Esophagus squamous epithelium (tissue), 5 donors: ENCODE data around the gene FOXL1. TPM values are rescaled to one million over a fixed set of nuclear protein-coding genes. Genes with fewer than 3 reads are reported as not detected.

Experiments
- DNase-seq: peaks from one replicate; lab custom pipeline; 2025; lab: John Stamatoyannopoulos, UW
- H3K27ac ChIP-seq, 4 donors: fragments of 200-600 bp; sonication (generic); one replicate each; pipeline ENCODE4 v1.5.1; 2016 to 2019; ENCODE audit warnings: mild to moderate bottlenecking in 1 of 4
- H3K27me3 ChIP-seq, 4 donors: fragments of 200-600 bp; sonication (generic); 1 replicate in 3 of 4; 2 replicates in 1 of 4; pipeline versions ENCODE4 v1.5.1 to v1.6.0; 2017 to 2021; ENCODE audit warnings: antibody characterized with exemption in 1 of 4
- H3K36me3 ChIP-seq, 3 donors: fragments of 200-600 bp; sonication (generic); one replicate each; pipeline ENCODE4 v1.5.1; 2016 to 2019
- H3K4me1 ChIP-seq, 3 donors: fragments of 200-600 bp; sonication (generic); one replicate each; pipeline ENCODE4 v1.5.1; 2017 to 2019
- H3K4me3 ChIP-seq, 4 donors: fragments of 200-600 bp; sonication (generic); 1 replicate in 3 of 4; 2 replicates in 1 of 4; pipeline ENCODE4 v1.5.1; 2016 to 2019; ENCODE audit warnings: mild to moderate bottlenecking in 2 of 4, moderate library complexity in 1 of 4
- H3K9me3 ChIP-seq, 3 donors: fragments of 200-600 bp; sonication (generic); one replicate each; pipeline ENCODE4 v1.5.1; 2016 to 2019
- POLR2A ChIP-seq, 4 donors: fragments of 450-650 bp; IDR thresholded peaks; one replicate each; pipeline ENCODE4 v1.6.1; 2017; ENCODE audit warnings: antibody characterized with exemption in 4 of 4, mild to moderate bottlenecking in 4 of 4, moderate library complexity in 3 of 4
- WGBS, 2 donors: methylation state at CpG; one replicate each; pipeline ENCODE4 v1.1.5; 2018; 5-methylcytosine and 5-hydroxymethylcytosine counted together
- intact Hi-C: fragments of 100-400 bp; cut with DNase I; formaldehyde crosslinking; loops from one replicate; pipeline ENCODE4 v1.15.0; 2022
- total RNA-seq, 4 donors: library from RNA; depleted of rRNA; stranded (reverse); fragments of >200 nt; gene quantifications; one replicate each; pipeline ENCODE4 v1.1.0, GENCODE V29; 2016
- TF ChIP-seq, protein P1 (sequence below), 6 experiments: fragments of 450-650 bp in 4 of 6; fragments of 200-600 bp in 2 of 6; sonication (generic) in 2 of 6; IDR thresholded peaks; one replicate each; pipeline ENCODE4 v1.5.1; 2016 to 2019; ENCODE audit warnings: antibody characterized with exemption in 6 of 6, mild to moderate bottlenecking in 4 of 6, moderate library complexity in 4 of 6
- donor health status: DM: yes; HTN: yes; CAD: no.

FOXL1 gene
- 1 to 10 TPM in 1 of 4 donors, under 1 TPM in 2, not detected in 1; 0.13 to 1.6 (median 0.57) TPM for total RNA-seq

DNA sequence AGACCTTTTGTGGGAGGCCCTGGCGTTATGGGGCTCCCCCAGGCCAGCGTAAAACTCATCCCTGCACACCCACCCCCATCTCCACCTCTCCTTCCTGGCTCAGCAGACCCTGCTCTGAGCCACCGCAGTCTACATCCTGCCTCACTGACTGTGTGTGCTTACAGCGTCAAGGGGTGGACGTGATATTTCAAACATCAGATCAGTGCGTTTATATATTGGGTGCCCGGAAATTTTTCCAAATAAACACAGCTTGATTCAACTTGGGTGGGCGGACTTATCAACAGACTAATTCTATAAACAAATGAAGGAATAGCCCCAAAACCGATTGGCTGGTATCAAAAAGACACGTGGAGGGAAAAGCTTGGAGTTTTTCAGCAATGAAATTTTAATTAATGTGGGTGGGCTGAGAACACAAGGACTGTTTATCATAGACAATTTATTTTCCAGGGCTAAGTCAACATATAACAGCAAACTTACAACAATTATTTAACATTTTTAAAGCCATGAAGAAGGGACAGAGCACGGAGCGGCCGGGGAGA is at the start of gene FOXL1:
Gene FOXL1, plus strand, starts transcription at position 489 of the 539 bp plus-strand sequence. CDS start 175 bp downstream, outside the sequence.
- WGBS, 2 donors: 42 to 73% methylated on average over 13 of the region's 13 CpGs
- DNase-seq: no peak
- H3K4me3 ChIP-seq: peak within 1 kb of the TSS in 2 of 4 donors; percentile 28 to 56
- H3K36me3 ChIP-seq: no peaks in the 10 kb centered on the region
- H3K4me1 ChIP-seq: peaks cover 7 to 36% (median 13%) of the 10 kb centered on the region in 3 donors
- no peaks in the 10 kb centered on the region for H3K9me3 ChIP-seq
- TF ChIP-seq POLR2A (IDR thresholded peaks at IDR 0.05): no peak
- TF ChIP-seq, protein P1, sequence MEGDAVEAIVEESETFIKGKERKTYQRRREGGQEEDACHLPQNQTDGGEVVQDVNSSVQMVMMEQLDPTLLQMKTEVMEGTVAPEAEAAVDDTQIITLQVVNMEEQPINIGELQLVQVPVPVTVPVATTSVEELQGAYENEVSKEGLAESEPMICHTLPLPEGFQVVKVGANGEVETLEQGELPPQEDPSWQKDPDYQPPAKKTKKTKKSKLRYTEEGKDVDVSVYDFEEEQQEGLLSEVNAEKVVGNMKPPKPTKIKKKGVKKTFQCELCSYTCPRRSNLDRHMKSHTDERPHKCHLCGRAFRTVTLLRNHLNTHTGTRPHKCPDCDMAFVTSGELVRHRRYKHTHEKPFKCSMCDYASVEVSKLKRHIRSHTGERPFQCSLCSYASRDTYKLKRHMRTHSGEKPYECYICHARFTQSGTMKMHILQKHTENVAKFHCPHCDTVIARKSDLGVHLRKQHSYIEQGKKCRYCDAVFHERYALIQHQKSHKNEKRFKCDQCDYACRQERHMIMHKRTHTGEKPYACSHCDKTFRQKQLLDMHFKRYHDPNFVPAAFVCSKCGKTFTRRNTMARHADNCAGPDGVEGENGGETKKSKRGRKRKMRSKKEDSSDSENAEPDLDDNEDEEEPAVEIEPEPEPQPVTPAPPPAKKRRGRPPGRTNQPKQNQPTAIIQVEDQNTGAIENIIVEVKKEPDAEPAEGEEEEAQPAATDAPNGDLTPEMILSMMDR (IDR thresholded peaks at IDR 0.05): no peak
- intact Hi-C loops: loop anchor here (10.0 kb wide), 1 partner anchor 297 kb away; no protein-coding TSS in a partner anchor
- H3K27ac ChIP-seq: peak within 1 kb of the TSS; percentile 24 to 72 (median 48)
- peaks cover 8 to 94% (median 34%) of the 10 kb centered on the region in 4 donors for H3K27me3 ChIP-seq

DNA sequence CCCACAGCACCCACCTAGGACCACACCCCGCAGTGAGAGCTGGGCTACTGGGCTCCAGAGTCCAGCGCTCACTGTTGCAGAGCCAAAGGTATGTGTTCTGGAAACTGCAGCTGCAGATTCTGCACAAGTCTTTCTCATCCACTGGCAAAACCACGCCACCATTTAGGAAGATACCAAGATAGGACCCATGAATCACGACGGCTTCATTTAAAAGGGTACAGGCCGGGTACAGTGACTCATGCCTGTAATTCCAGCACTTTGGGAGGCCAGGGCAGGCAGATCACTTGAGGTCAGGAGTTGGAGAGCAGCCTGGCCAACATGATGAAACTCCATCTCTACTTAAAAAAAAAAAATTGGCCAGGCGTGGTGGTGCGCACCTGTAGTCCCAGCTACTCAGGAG is 49.2 kb upstream of the FOXL1 start:
- H3K9me3 ChIP-seq: no peaks in the 10 kb centered on the region
- no peak overlapping the region for H3K4me3 ChIP-seq
- WGBS, 2 donors: 74 to 83% methylated on average over 5 to 8 of the region's 8 CpGs
- DNase-seq: no peak
- peaks cover 0 to 16% (median 0%) of the 10 kb centered on the region in 3 donors for H3K4me1 ChIP-seq
- peaks cover 0 to 29% (median 0%) of the 10 kb centered on the region in 3 donors for H3K36me3 ChIP-seq
- no peak for TF ChIP-seq POLR2A (IDR thresholded peaks at IDR 0.05)
- TF ChIP-seq, protein P1 (IDR thresholded peaks at IDR 0.05): no peak
- no peak overlapping the region for H3K27ac ChIP-seq
- intact Hi-C loops: loop anchor here (10.0 kb wide), 1 partner anchor 704 kb away; no protein-coding TSS in a partner anchor
- H3K27me3 ChIP-seq: peaks cover 0 to 2% (median 0%) of the 10 kb centered on the region in 4 donors

DNA sequence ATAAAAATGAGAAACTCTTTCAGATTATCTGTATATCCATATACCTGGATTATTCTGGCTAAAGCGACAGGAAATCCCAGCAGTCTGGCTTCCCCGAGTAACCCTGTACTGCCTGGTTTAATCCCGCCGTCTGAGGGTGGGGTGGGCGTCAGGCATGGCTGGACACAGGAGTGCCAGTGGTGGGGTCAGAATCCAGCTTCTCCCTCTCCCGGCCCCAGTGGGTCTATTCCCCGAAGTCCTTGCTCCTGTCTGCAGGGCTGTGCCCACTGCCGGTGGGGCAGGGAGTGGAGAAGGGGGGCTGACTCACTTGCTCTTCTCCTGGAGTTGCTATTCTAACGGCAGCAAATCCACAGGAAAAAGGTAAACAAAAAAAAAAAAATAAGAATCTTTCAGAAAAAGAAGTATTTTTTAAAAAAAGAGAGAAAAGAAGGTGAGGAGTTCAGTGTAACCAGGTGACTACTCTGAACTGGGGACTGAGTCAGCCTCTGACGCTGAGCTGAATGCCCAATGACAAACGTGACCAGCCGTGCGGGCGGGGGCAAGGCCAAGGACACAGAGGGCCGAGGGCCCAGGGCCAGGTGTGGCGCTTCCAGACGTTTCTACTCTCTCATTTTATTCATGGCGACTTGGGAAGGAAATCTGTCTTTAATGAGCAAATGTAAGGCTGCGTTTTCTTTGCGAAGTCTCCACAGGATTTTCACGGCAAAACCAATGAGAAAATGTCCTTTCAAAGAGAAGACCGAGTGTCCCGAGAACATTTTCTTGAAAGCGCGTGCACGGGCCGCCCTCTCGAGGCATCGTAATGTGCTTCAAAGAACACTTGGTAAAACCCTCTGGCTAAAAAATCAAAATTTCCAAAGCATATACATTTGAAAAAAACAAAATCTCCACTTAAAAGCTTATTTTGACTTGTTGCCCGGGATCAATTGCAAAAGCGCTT is 47.8 kb upstream of the FOXL1 start:
- H3K27me3 ChIP-seq: no peaks in the 10 kb centered on the region
- peaks cover 0 to 16% (median 0%) of the 10 kb centered on the region in 3 donors for H3K4me1 ChIP-seq
- peak overlapping the region in 3 of 4 donors; percentile 36 to 75 (median 57) for H3K27ac ChIP-seq
- H3K36me3 ChIP-seq: peaks cover 0 to 40% (median 0%) of the 10 kb centered on the region in 3 donors
- H3K4me3 ChIP-seq: no peak overlapping the region
- intact Hi-C loops: no loop called here
- H3K9me3 ChIP-seq: no peaks in the 10 kb centered on the region
- WGBS, 2 donors: 63 to 76% methylated on average over 28 to 31 of the region's 31 CpGs
- TF ChIP-seq, protein P1 (IDR thresholded peaks at IDR 0.05): no peak
- TF ChIP-seq POLR2A (IDR thresholded peaks at IDR 0.05): no peak
- DNase-seq: no peak

DNA sequence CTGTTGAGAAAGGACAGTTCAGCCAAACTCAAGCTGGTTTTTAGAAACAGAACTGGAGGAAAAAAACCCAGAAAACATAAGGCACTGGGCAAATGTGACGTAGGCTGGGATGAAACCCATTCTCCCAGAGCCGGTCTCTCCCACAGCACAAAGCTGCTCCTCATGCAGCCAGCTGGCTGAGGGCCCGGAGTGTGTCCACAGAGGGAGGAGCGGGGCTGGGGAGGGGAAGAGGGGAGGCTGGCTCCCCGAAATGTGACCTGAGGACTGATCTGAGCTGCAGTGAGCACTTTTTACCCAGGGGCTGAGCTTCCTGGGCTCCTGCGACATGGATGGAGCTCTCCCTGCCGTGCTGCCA is 47.2 kb upstream of the FOXL1 start:
- H3K27ac ChIP-seq: peak overlapping the region; percentile 42 to 75 (median 64)
- no peaks in the 10 kb centered on the region for H3K9me3 ChIP-seq
- H3K4me1 ChIP-seq: peaks cover 0 to 16% (median 0%) of the 10 kb centered on the region in 3 donors
- whole genome bisulfite sequencing, 2 donors: 54 to 72% methylated on average over 4 to 6 of the region's 7 CpGs
- intact Hi-C loops: no loop called here
- H3K4me3 ChIP-seq: no peak overlapping the region
- H3K27me3 ChIP-seq: no peaks in the 10 kb centered on the region
- peaks cover 0 to 46% (median 0%) of the 10 kb centered on the region in 3 donors for H3K36me3 ChIP-seq
- TF ChIP-seq, protein P1 (IDR thresholded peaks at IDR 0.05): no peak
- no peak for TF ChIP-seq POLR2A (IDR thresholded peaks at IDR 0.05)
- no peak for DNase-seq
